Panc1 (cell line): ENCODE results near the gene SLC1A2. TPM values are rescaled to one million over a fixed set of nuclear protein-coding genes. Genes with fewer than 3 reads are reported as not detected.

Experiments
- ATAC-seq: fragments of 200-7000 bp; cut with Tn5 transposase; 2 replicates; pipeline ENCODE4 v1.9.1; 2020; ENCODE audit warnings: mild to moderate bottlenecking, moderate library complexity
- BruUV-seq: library from RNA; stranded (reverse); fragments of 400-500 nt; replicated peaks from 2 replicates; lab custom pipeline; 2021; lab: Mats Ljungman, UMichigan
- CTCF ChIA-PET: fragments of 300-600 bp; sonication (Branson Sonifier 250); formaldehyde crosslinking; loops from one replicate; lab custom pipeline; 2022; ENCODE audit warnings: antibody characterized with exemption; lab: Charles Lee
- POLR2A ChIA-PET: fragments of 300-600 bp; sonication (Branson Sonifier 250); formaldehyde crosslinking; loops from one replicate; lab custom pipeline; 2022; ENCODE audit warnings: antibody characterized with exemption; lab: Charles Lee
- DNase-seq: peaks from one replicate; pipeline ENCODE4 v3.0.0-alpha.2; 2010; ENCODE audit warnings: low read depth, low spot score
- H3K27ac ChIP-seq: 2 replicates; pipeline ENCODE4 v1.5.1; 2011; ENCODE audit warnings: mild to moderate bottlenecking, low read length, inconsistent platforms
- H3K27me3 ChIP-seq: fragments of 200-500 bp; sonication (Bioruptor generic); 2 replicates; pipeline ENCODE4 v1.6.0; 2014; ENCODE audit warnings: low read length, inconsistent platforms; ENCODE audit not compliant: control insufficient read depth, insufficient read depth
- H3K36me3 ChIP-seq: fragments of 200-500 bp; sonication (Bioruptor generic); 2 replicates; pipeline ENCODE4 v1.5.1; 2014; ENCODE audit warnings: inconsistent platforms, mild to moderate bottlenecking, low read length, moderate library complexity; ENCODE audit not compliant: control insufficient read depth, insufficient read depth
- H3K4me1 ChIP-seq: 2 replicates; pipeline ENCODE4 v1.5.1; 2011; ENCODE audit warnings: inconsistent platforms, mild to moderate bottlenecking, low read length, moderate library complexity; ENCODE audit not compliant: control insufficient read depth, insufficient read depth
- H3K4me3 ChIP-seq, 2 experiments: 2 replicates each; pipeline ENCODE4 v1.5.1; 2011 to 2012; ENCODE audit warnings: low read depth in 2 of 2, low read length in 2 of 2, mild to moderate bottlenecking in 2 of 2, inconsistent platforms in 1 of 2, moderate library complexity in 1 of 2
- H3K9me3 ChIP-seq: fragments of 200-500 bp; sonication (Bioruptor generic); 2 replicates; pipeline ENCODE4 v1.5.1; 2014; ENCODE audit warnings: low read depth, mild to moderate bottlenecking, inconsistent platforms, low read length, moderate library complexity; ENCODE audit not compliant: control insufficient read depth, insufficient read depth
- POLR2AphosphoS5 ChIP-seq: IDR thresholded peaks from 2 replicates; pipeline ENCODE4 v1.6.1; 2012; ENCODE audit warnings: mild to moderate bottlenecking, low read depth, low read length, moderate library complexity
- REST ChIP-seq, 2 experiments: IDR thresholded peaks; 2 replicates each; pipeline ENCODE4 v1.6.1; 2011 to 2012; ENCODE audit warnings: low read depth in 2 of 2, control low read depth in 1 of 2, low read length in 1 of 2, mild to moderate bottlenecking in 1 of 2, moderate library complexity in 1 of 2; ENCODE audit not compliant: insufficient read depth in 1 of 2
- SIN3A ChIP-seq: IDR thresholded peaks from 2 replicates; pipeline ENCODE4 v1.6.1; 2012; ENCODE audit warnings: low read depth, mild to moderate bottlenecking, low read length, moderate library complexity, borderline replicate concordance; ENCODE audit not compliant: insufficient read depth
- TCF7L2 ChIP-seq: IDR thresholded peaks from 2 replicates; pipeline ENCODE4 v1.6.1; 2011; ENCODE audit warnings: mild to moderate bottlenecking, low read depth, low read length, inconsistent platforms
- in situ Hi-C: cut with HindIII; loops from 2 replicates; pipeline ENCODE4 v1.10.0; 2016; ENCODE audit warnings: low sequenced_read_pairs, low pct_unique_long_range_greater_than_20kb
- intact Hi-C: fragments of 100-400 bp; cut with micrococcal nuclease; formaldehyde crosslinking; loops from one replicate; pipeline ENCODE4 v1.10.0; 2022; ENCODE audit not compliant: unreplicated experiment
- total RNA-seq: library from RNA; stranded (reverse); gene quantifications from one replicate; pipeline ENCODE4 v1.2.1, GENCODE V29; 2021; ENCODE audit not compliant: unreplicated experiment
- TF ChIP-seq, protein P1 (sequence below): fragments of 450-650 bp; IDR thresholded peaks from 2 replicates; pipeline ENCODE4 v1.5.1; 2017; ENCODE audit warnings: mild to moderate bottlenecking

SLC1A2 gene
- total RNA-seq, 1 experiment from 2014 or later: 0.21 TPM

DNA sequence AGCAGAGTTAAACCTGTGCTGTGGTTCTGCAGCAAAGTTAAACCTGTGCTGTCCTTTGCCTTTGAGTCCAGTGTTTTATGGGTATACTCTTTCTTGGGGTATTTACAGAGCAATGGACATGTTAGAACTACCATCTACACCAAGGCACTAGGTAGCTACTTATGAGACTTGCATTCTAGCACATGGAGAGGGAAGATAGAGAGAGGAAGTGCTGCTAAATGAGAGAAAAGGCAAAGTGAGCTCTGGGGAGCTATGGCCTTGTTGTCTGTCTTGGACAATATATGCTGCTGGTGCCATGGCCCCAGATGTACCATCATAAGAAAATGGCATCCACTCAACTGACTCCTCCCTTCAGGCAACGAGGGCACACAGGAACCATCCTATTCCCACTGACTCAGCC lies 91.5 kb downstream of the SLC1A2 start:
- POLR2A ChIA-PET: no interaction called here
- Histone ChIP-seq H3K4me1 (no peaks in the 10 kb centered on the region), H3K9me3 (no peaks in the 10 kb centered on the region; the same call in 1 of the 2 replicates), H3K36me3 (no peaks in the 10 kb centered on the region), H3K4me3 (no peak overlapping the region), H3K27me3 (no peaks in the 10 kb centered on the region), H3K27ac (no peak overlapping the region)
- BruUV-seq: no TSS peak
- intact Hi-C loops (no loop called here), in situ Hi-C loops (no loop called here)
- DNase-seq: no peak
- CTCF ChIA-PET: no interaction called here
- TF ChIP-seq TCF7L2: no peak
- TF ChIP-seq SIN3A: no peak
- TF ChIP-seq, protein P1, sequence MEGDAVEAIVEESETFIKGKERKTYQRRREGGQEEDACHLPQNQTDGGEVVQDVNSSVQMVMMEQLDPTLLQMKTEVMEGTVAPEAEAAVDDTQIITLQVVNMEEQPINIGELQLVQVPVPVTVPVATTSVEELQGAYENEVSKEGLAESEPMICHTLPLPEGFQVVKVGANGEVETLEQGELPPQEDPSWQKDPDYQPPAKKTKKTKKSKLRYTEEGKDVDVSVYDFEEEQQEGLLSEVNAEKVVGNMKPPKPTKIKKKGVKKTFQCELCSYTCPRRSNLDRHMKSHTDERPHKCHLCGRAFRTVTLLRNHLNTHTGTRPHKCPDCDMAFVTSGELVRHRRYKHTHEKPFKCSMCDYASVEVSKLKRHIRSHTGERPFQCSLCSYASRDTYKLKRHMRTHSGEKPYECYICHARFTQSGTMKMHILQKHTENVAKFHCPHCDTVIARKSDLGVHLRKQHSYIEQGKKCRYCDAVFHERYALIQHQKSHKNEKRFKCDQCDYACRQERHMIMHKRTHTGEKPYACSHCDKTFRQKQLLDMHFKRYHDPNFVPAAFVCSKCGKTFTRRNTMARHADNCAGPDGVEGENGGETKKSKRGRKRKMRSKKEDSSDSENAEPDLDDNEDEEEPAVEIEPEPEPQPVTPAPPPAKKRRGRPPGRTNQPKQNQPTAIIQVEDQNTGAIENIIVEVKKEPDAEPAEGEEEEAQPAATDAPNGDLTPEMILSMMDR: no peak
- TF ChIP-seq REST (IDR thresholded peaks at IDR 0.05; ENCODE audit: insufficient read depth in 1 of 2, low read depth in 2 of 2, low read length in 1 of 2): no peak
- TF ChIP-seq POLR2AphosphoS5: no peak
- ATAC-seq: no peak

DNA sequence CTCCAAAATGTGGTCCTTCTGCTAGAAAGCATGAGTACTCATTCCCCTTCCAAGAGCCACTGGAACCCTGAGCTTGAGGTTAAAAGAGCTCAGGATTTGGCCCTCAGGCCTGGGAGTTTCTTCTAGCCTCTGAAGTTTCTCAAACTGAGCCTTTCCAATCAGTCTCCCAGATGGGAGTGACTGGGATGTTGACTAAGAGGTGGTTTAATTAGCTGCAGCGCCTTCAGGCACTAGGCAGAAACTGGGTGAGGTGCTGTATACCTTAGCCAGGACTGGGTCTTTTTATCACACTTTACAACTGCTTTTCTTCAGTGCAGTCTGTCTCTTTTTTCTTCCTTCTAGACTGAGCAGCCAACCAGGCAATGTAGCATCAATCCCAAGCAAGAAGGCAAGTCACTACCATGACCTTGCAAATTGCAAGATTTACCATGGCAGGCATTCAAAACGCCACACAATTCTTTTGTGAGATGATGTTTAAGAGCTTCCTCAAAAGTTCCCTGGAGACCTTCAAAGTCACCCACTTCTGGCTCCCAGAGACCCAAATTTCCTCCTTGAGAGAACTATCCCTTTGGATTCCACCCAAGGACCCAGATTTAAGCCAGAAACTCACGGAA lies 93.0 kb downstream of the SLC1A2 start:
- Histone ChIP-seq H3K27ac (no peak overlapping the region; the same call in 1 of the 2 replicates), H3K9me3 (no peaks in the 10 kb centered on the region), H3K4me1 (no peaks in the 10 kb centered on the region), H3K27me3 (no peaks in the 10 kb centered on the region), H3K4me3 (no peak overlapping the region), H3K36me3 (no peaks in the 10 kb centered on the region)
- no TSS peak for BruUV-seq
- in situ Hi-C loops (no loop called here), intact Hi-C loops (no loop called here)
- ATAC-seq (no peak), DNase-seq (no peak)
- ChIA-PET CTCF (no interaction called here), POLR2A (no interaction called here)
- TF ChIP-seq TCF7L2 (no peak), REST (IDR thresholded peaks at IDR 0.05; ENCODE audit: insufficient read depth in 1 of 2, low read depth in 2 of 2, low read length in 1 of 2) (no peak), POLR2AphosphoS5 (no peak), SIN3A (no peak)
- TF ChIP-seq, protein P1: no peak
